A673 (cell line): ENCODE results near the gene DSCAM.

Source experiments
- CTCF ChIP-seq: fragments of 300-800, 200-600 bp; sonication (generic); conservative IDR thresholded peaks from 2 replicates; pipeline ENCODE4 v1.5.1; 2017; ENCODE audit warnings: low read depth, mild to moderate bottlenecking, antibody characterized with exemption, low read length, moderate library complexity, mixed read lengths
- EZH2 ChIP-seq: fragments of 200-600 bp; sonication (generic); IDR thresholded peaks from 2 replicates; pipeline ENCODE4 v1.6.1; 2017; ENCODE audit warnings: borderline replicate concordance, low read depth, mild to moderate bottlenecking, mixed read lengths, antibody characterized with exemption, low read length; ENCODE audit not compliant: poor library complexity, severe bottlenecking

- no peak for TF ChIP-seq CTCF
- no peak for TF ChIP-seq EZH2
Observed at GRCh38 chr21:40833184-40833583, 13.8 kb downstream of the DSCAM start.
